DLD1 (cell line): ENCODE measurements around the gene ST8SIA6.
"Not testable (repeated sequence)": the region's sequence is repeated elsewhere in the genome, so short reads cannot be mapped to it uniquely, and the experiment has no call there.

Experiments
- in situ Hi-C: cut with HindIII; loops from 2 replicates; pipeline ENCODE4 v1.10.0; 2017; ENCODE audit warnings: low sequenced_read_pairs

The ST8SIA6 gene

GRCh38 chr10:17454161-17455014, at the start of gene ST8SIA6:
Gene ST8SIA6, minus strand, starts transcription at chr10:17454595. Its CDS starts 340 bp downstream, at chr10:17454255.
- in situ Hi-C loops, result no loop called here

- in situ Hi-C loops, result no loop called here
Measured at GRCh38 chr10:17503795-17504194, 49.4 kb upstream of the ST8SIA6 start.

DNA sequence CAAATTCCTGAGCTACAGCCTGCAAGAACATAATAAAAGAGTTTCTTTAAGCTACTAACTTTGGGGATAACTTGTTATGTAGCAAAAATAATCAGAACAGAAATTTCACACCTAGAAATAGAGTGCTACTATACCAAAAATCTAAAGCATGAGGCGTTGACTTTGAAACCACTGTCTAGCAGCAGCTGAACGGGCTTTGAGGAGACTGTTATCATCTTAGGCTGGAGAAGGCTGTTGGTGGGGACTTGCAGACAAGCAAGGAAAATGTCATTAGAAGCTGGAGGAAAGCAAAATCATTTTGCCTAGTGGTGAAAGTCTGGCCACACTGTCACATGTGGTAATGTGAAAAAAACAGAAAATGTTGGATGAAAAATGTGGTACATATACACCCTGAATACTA, 48.4 kb upstream of the ST8SIA6 start:
- in situ Hi-C loops, result no loop called here

- in situ Hi-C loops, result not testable (repeated sequence)
Measured at GRCh38 chr10:17499014-17499413, 44.6 kb upstream of the ST8SIA6 start.

DNA sequence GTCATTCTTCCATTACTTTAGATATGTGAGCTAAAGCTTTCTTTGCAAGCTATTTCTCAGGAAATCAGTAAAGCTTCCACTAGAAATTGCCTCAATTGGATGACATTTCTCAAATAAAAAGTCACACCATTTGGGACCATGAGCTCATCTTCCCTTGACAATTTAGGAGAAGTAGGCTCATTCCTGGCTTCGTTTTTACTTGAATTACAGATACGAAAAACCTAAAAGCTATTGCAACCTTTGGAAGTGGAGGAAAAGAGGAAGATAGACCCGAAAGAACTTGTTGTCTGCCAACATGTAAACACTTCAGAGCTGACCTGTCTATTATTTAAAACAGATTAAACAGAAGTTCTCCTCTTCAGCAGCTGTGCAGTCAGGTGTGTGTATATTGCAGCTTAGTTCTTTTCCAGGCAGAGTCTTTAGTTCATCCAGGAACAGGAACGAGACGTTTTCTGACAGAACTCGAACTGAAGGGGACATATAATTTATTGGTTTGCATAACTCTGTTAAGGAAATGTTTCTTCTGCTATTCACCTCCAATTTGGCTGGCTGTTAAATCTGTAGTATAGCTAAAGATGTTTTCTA, 43.1 kb upstream of the ST8SIA6 start:
- in situ Hi-C loops, result no loop called here

DNA sequence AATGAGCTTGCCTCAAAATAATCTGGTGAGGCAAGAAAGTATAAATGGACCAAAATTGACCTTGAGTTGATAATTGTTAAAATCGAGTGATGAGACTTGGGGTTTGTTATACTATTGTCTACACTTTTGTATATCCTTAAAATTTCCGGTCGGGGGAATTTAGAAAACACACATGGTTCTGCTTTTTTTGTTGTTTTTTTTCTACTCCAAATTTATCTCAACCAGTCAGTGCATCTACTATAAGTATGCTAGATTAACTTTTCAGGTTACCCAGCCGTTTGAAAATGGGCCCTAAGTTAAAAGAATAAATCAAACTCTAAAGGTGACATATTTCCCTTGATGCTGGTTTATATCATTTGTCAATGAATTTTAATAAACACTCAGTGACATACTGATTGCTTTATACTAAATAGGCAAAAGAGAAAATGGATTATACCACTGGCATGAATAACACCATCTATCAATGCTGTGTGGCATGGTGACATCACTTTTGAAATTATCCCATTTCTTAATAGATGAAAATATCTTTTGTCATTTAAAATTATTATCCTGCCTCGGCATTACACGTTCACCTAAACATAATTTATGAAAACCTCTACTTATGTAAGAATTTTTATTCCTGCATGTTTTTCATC, 40.3 kb upstream of the ST8SIA6 start:
- in situ Hi-C loops, result no loop called here

- in situ Hi-C loops, result no loop called here
Measured at GRCh38 chr10:17488848-17489247, 34.5 kb upstream of the ST8SIA6 start.

DNA sequence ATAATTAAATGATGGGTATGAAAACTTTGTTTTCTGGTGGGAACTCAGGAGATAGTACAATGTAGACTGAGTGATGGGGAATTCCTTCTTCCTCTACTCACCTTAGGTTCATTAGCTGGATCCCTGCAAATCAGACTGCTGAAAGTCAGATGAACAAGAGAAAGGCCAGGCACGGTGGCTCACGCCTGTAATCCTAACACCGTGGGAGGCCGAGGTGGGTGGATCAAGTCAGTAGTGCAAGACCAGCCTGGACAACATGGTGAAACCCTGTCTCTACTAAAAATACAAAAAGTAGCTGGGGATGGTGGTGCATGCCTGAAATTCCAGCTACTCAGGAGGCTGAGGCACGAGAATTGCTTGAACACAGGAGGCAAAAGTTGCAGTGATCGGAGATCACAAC, 28.7 kb upstream of the ST8SIA6 start:
- in situ Hi-C loops, result no loop called here

DNA sequence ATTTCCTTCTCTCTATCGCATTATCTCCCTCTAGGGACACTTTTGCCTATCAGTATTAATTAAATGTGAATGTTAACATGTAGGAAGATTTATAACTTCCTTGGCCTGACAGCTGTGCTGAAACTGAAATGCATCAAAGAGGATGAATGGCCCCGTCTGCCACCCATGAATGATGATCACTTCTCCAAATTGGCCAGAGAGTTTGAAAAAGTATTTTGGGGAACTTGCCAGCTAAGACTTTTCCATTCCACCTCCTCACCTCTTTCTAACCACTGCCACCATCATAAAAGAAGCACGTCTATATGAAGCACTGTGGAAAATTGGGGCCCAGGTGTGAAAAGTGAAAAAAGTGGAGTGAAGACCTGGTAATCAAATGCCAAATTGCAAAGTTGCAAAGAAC, 25.4 kb upstream of the ST8SIA6 start:
- in situ Hi-C loops, result no loop called here

GRCh38 chr10:17479015-17479615, 24.7 kb upstream of the ST8SIA6 start:
- in situ Hi-C loops, result no loop called here

DNA sequence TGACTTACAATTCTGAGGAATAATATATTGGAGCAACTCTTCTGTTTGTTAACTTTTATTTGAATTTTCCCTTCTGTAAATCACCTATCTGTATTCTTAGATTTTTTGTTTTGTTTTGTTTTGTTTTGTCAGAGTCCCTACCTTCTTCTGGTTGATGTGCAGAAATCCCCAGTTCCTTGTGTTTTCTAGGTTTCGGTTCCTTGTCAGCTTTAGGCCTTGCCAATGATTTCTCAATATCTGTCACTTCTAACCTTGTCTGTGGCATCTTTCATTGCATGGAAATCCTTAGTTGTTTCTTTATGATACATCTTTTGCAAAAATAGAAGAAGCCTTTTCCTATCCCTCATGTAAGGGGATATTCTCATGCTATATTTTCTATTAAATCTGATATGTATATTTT, 21.7 kb upstream of the ST8SIA6 start:
- in situ Hi-C loops, result no loop called here

DNA sequence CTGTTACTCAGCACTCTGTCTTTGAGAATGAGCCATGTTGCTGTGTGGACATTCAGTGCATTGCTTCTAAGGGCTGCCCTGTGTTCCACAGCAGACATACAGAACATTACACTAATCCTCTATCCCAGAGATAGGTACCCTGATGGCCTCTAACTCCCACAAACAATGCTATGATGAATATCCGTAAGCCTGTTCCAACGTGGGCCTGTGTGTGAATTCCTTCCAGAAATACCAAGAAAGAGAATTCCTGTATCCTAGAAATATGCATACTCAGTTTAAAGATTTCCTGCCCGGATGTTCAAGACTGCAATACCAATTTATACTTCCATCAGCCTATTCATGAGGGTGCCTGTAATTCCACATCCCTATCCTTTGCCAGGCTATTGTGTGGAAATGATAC, 21.3 kb upstream of the ST8SIA6 start:
- in situ Hi-C loops, result no loop called here

- in situ Hi-C loops, result no loop called here
Measured at GRCh38 chr10:17474595-17475323, 20.4 kb upstream of the ST8SIA6 start.

DNA sequence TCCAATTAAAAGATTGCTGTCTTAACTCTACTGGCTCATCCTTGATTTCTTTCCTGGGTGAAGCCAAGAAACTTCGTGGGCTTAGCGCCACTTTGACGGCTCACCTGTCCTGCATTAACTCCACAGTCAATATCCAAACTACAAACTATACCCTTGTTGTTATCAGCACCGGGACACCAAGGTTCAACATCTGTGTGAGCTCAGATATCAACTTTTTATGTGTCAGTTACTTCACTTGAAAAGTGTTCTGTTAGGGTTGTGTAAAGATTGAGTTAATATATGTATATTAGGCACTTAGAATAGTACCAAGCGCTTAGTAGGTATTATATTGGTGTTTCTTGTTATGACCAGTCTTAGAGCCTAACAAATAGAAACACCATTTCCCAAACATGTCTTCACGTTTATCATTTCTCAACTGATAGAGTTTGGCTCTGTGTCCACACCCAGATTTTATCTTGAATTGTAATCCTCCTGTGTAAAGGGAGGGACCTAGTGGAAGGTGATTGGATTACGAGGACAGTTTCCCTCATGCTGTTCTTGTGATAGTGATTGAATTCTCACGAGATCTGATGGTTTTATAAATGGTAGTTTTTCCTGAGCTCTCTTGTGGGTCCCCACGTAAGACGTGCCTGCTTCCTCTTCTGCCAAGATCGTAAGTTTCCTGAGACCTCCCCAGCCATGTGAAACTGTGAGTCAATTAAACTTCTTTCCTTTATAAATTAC, 19.0 kb upstream of the ST8SIA6 start:
- in situ Hi-C loops, result no loop called here

DNA sequence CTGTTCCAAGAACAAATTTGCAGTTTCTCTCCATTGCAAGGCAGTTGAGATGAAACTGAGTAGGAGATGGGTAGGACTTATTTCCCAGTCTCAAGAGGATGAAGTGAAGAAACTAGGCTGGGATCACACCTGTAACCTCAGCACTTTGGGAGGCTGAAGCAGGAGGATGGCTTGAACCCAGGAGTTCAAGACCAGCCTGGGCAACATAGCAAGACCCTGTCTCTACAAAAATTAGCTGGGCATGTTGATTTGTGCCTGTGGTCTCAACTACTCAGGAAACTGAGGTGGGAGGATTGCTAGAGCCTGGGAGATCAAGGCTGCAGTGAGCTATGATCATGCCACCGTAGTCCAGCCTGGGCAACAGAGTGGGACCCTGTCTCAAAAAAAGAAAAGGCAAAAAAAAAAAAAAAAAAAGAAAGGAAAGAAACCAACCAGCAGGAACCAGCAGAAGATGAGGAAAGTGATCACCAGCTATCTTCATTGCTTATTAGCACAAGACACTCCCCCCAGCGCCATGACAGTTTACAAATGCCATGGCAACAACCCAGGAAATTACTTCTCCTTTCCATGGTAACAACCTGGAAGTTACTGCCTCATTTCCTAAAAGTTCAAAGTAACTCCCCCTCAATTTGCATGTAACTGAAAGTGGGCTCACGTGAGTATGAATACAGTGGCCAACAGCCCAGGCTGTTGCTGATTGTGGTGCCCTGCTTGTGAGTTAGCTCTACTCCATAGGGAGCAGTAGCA, 18.3 kb upstream of the ST8SIA6 start:
- in situ Hi-C loops, result no loop called here

DNA sequence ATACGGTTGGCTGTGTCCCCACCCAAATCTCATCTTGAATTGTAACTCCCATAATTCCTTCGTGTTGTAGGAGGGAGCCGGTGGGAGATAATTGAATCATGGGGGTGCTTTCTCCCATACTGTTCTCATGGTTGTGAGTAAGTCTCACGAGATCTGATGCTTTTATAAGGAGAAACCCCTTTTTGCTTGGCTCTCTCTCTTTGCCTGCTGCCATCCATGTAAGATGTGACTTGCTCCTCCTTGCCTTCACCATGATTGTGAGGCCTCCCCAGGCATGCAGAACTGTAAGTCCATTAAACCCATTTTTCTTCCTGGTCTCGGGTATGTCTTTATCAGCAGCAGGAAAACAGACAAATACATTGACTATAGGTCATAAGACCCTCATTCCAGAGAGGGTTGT, 15.9 kb upstream of the ST8SIA6 start:
- in situ Hi-C loops, result no loop called here

- in situ Hi-C loops, result no loop called here
Measured at GRCh38 chr10:17465328-17466125, 11.1 kb upstream of the ST8SIA6 start.

GRCh38 chr10:17464545-17464944, 10.2 kb upstream of the ST8SIA6 start:
- in situ Hi-C loops, result no loop called here

DNA sequence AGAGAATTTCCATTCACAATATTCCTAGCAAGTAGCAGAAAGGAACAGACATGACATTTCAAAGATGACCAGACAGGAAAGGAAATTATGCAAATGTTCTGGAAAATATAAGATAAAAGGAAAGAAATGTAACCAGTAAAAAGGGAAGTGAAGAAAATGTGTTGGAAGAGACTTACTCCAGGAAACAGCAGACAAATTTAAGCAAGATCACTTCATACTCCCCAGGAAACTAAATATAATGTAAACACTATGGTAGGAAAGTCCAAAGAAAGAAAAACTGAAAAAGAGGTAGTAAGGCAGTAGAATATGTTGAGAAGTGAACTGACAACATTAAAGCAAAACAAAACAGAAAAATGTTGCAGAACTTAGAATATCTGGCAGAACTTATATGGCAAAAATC, 6.4 kb upstream of the ST8SIA6 start:
- in situ Hi-C loops, result no loop called here
